Measurements from ENCODE around the gene ZNF266.

ZNF266 gene

DNA sequence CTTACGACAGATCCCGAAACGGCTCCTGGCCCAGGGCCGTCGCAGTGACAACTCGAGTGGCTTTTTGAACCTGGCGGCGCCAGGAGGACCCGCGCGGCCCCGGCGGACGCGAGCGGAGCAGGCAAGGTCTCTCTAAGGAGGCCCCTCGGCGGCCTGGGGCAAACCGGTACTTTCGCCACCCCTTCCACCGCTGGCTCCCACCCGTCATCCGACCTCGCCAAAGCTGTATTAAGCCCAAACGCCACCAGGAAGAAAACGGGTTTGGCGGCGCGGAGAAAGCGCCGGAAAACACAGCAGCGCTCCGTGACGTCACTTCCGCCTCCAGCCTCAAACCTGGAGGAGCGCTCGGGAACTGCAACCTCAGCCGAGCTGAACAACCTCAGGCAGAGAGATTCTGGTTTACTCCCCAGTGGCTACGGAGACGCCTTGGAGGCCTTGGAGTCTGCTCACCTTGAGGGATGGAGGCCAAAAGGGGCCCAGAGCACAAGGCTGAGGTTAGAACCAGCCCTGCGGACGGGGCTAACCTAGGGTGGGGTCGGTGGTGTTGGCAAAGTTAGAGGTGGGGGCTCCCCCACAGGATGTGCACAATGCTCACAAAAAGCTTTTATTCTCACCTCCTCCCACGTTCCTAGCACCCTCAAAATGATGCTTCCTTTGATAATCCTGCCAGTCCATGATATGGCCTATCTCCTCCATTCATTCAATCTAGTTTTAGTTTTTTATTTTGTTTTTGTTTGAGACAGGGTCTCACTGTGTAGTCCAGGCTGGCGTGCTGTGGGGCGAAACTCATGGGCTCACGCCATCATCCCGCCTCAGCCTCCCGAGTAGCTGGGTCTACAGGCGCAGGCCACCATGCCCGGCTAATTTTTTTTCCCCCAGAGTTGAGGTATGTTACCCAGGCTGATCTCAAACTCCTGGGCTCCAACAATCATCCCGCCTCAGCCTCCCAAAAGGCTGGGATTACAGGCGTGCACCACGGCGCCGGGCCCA lies at the start of gene ZNF266:
Gene ZNF266, minus strand, starts transcription at position 295 of the 990 bp plus-strand sequence. CDS start 15,484 bp downstream, outside the sequence.
- peak; percentile 95 for DNase-seq

DNA sequence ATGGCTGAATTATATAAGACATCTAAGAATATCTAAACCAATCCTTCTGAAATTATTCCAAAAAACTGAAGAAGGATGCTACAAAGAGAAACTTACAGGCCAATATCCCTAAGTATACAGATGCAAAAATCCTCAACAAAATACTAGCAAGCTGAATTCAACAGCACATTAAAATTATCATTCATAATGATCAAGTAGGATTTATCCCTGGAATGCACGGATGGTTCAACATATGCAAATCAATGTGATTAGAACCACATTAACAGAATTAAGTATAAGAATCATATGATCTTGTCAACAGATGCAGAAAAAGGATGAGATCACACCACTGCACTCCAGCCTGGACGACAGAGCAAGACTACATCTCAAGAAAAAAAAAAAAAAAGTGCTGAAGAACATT lies 49.8 kb upstream of the ZNF266 start:
- DNase-seq, result no peak

DNA sequence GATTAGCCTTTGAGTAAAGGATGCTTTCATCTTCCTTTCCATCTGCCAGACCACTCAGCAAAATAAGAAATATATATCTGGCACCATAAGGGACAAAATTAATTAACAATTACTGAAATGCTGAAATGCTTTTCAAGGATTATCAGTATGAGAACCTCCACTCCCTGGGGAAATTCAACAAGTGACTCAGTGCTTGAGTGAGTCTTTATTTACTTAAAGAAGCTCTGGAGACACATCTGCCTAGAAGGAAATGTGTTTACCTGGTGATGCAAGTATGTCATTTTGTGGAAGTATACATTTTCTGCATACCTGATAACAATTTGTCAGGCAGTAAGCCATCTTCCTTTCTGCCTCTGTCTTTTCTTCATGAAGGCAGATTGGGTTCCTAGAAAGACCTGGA lies 39.6 kb upstream of the ZNF266 start:
- DNase-seq, result no peak

DNA sequence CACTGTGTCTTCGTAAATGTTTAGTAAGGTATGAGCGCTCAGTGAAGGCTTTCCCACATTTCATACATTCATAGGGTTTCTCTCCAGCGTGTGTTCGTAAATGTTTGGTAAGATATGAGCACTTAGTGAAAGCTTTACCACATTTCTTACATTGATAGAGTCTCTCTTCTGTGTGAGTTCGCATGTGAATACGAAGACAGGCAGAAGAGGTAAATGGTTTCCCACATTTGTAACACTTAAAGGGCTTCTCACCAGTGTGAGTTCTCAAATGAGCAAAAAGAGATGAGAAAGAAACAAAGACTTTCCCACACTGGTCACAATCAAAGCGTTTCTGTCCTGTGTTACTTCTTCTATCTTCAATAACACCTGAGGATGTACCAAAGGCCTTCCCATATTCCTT lies 31.8 kb upstream of the ZNF266 start:
- no peak for DNase-seq

DNA sequence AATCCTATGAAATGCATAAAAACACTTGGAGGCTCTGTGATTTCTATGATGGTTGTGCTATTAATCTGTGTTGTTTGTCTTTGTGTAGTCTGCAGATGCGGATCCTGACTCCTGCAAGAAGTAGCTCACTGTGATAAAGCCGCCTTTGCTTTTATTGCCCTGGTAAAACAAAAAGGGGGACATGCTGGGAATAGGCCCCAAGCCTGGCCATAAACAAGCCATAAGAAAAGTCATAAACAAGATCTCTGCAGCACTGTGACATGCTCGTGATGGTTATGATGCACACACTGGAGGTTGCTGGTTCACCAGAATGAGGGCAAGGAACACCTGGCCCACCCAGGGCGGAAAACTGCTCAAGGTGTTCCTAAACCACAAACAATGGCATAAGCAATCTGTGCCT lies 26.6 kb upstream of the ZNF266 start:
- DNase-seq, result no peak

DNA sequence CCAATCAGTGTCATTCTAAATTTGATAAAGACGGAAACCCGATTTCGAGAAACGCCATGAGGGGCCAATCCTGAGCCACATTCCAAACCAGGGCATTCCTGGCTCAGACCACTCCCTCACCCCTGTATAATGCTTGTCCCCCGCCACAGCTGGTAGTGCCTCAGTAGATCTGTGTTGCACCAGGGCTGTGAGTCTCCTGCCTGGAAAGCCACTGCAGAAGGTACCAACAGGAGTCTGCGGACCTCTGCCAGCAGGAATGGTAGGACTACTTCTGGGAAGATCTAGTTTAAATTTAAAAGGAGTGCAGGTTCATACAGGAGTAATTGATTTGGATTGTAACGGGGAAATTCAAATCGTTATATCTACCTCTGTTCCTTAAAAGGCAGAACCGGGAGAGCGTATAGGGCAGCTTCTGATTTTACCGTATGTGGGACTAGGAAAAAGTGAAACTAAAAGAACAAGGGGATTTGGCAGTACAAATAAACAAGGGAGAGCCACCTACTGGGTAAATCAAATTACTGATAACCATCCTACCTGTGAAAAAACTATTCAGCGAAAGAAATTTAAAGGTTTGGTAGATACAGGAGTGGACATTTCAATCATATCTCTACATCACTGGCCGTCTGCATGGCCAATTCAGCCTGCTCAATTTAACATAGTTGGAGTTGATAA lies 20.8 kb upstream of the ZNF266 start:
- no peak for DNase-seq

DNA sequence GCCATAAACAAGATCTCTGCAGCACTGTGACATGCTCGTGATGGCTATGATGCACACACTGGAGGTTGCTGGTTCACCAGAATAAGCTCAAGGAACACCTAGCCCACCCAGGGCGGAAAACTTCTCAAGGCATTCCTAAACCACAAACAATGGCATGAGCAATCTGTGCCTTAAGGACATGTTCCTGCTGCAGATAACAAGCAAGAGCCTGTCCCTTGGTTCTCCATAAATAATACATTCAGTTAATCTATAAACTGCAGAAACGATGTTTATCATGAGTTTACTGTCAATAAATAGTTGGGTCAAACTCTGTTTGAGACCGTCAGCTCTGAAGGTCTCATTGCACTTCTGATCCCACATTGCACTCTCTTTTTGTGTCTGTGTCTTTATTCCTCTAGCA lies 18.6 kb upstream of the ZNF266 start:
- no peak for DNase-seq

DNA sequence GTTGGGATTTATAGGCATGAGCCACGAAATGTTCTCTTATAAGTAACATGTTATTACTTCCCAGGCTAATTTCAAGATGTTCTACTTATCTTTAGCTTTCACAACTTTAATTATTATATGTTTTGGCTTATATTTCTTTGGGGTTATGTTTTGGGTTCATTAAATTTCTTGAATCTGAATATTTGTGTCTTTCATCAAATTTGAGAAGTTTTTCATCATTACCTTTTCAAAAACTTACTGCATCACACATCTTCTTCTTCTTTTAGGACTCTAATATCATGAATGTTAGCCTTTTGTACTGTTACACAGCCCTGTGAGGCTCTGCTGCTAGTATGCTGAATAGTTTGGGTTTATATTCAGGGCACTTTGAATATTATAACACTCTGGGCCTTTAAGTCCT lies 9.7 kb upstream of the ZNF266 start:
- no peak for DNase-seq

DNA sequence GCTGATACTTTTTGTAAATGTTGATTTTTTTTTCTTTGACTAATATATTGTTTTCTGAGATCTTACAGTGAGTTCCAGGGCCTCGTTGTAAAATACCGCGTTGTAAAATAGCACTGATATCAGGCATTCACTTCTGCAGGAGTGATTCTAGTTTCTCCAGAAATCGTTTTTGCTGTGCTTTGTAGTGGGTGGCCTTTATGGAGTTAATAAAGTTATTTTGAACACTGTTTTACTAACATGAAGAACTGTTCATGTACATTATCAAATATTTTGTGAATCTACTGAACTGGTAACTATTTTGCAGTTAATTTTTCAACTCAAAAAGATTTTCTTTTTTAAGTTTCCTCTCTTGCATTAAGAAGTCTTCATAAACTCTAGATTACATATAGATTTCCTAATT lies 985 bp upstream of the ZNF266 start:
- no peak for DNase-seq

DNA sequence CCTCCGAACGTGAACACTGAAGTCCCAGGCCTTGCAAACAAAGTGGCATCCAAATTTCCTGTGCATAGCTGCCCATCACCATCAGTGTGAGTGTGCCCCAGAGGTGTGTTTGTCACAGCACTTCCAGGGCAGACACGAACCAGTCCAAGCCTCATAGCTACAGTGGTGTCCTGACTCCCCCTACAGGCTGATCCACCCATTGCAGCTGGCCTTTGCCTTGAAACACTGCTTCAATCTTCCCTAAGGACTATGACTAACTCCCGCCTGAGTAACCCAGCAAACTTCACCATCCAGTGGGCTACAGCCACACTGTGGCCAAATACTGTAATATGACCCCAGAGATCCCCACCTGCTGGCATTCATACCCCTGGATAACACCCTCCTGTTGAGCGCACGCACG lies 3.9 kb downstream of the ZNF266 start:
- DNase-seq, result peak; percentile 71

DNA sequence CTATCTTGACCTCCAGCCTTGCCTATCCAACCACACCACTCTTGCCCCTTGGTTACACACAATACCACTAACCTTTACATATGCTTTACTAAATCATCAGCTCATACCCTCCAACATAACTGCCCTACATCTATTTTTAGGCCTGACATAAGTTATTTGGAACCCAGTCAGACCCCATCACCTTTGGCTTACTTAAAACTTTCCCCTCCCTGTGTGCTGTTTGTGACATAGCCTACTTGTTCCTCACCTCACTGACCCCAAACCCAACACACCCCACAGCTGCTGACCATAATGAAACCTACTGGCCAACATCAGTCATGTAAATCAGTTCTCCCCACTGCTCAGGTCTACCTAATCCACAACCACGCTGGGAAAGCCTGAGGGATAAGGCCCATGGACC lies 4.9 kb downstream of the ZNF266 start:
- DNase-seq, result no peak

DNA sequence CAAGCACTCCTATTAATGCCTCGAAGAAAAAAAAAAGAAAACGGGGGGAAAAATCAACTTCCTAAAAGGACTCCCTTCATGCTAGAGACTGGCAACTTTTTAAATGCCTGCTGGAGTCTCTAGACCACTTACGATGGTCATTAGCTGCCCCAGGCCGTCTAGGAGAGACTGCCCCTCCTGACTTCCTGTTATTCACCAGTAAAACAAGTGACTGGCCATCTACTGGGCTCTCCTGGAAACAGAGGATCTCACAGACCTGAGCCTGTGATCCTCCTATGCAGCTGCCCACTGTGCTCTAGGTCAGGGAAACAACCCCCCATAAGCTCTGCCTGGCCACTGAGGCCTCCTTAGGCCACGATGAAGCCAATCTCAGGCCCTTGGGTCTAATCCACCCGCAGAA lies 7.4 kb downstream of the ZNF266 start:
- DNase-seq, result no peak

DNA sequence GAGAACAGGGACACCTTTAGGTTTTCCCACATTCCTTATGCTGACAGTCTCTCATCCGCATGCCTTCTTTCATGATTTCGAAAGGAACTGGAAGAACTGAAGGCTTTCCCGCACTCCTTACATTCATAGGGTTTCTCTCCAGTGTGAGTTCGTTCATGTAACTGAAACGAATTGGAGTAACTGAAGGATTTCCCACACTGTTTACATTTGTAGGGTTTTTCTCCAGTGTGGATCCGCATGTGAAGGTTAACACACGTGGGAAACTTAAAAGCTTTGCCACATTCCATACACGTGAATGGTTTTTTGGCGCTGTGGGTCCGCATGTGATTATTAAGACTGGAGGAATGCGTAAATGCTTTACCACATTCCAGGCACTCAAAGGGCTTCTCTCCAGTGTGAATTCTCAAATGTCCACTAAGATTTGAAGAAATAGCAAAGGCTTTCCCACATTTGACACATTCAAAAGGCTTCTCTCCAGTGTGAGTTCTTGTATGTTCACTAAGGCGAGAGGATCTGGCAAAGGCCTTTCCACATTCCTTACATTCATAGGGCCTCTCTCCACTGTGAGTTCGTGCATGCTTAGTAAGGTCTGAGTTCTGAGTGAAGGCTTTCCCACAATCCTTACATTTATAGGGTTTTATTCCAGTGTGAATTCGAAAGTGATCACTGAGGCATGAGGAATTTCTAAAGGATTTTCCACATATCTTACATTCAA lies 22.0 kb downstream of the ZNF266 start:
- DNase-seq, result no peak

DNA sequence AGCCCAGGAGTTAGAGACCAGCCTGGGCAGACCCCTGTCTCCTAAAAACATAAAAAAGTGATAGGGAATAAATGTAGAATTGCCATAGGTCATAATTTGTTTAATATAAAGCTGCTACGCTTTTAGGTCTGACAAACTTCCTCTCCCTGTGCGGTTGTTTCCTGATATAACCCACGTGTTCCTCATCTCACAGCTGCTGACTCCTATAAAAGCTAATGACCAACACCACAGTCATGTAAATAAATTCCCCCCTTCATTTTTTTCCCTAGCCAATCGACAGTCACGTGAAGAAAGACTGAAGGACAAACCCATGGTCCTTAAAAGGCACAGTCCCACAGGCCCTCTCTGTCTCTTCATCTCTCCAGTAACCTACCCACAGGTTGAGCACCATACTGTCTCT lies 27.5 kb downstream of the ZNF266 start:
- DNase-seq, result no peak

DNA sequence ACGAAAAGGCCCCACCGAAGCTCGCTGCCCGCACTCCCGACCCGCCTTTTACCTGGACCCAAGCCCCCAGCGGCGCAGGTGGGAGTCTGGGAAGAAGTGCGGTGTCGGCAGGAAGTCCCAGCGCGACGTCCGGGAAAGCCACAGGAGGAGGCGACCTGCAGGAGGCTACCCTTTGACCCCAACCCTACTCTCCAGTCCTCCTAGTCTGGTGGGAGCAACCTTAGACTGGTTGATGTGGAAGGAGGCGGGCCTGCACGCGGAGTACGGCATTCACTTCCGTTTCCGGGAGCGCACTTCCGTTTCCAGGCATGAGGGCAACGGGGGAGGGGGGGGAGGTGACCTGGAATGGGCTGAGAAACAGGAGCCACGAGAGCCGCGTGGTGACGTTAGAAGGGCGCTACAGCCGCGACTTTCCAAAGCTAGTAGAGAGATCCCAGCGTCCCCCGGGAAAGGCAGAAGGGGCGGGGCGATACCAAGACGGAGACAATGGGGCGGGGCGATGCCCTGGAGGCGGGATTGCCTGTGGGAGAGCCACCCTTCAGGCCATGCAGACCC lies 28.5 kb downstream of the ZNF266 start:
- peak; percentile 72 for DNase-seq

DNA sequence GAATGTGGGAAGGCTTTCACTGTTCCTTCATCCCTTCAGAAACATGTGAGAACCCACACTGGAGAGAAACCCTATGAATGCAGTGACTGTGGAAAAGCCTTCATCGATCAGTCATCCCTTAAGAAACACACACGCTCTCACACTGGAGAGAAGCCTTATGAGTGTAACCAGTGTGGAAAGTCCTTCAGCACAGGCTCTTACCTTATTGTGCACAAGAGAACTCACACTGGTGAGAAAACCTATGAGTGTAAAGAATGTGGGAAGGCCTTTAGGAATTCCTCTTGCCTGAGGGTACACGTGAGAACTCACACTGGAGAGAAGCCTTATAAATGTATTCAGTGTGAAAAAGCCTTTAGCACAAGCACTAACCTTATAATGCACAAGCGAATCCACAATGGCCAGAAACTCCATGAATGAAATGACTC lies 54.0 kb downstream of the ZNF266 start:
- no peak for DNase-seq

DNA sequence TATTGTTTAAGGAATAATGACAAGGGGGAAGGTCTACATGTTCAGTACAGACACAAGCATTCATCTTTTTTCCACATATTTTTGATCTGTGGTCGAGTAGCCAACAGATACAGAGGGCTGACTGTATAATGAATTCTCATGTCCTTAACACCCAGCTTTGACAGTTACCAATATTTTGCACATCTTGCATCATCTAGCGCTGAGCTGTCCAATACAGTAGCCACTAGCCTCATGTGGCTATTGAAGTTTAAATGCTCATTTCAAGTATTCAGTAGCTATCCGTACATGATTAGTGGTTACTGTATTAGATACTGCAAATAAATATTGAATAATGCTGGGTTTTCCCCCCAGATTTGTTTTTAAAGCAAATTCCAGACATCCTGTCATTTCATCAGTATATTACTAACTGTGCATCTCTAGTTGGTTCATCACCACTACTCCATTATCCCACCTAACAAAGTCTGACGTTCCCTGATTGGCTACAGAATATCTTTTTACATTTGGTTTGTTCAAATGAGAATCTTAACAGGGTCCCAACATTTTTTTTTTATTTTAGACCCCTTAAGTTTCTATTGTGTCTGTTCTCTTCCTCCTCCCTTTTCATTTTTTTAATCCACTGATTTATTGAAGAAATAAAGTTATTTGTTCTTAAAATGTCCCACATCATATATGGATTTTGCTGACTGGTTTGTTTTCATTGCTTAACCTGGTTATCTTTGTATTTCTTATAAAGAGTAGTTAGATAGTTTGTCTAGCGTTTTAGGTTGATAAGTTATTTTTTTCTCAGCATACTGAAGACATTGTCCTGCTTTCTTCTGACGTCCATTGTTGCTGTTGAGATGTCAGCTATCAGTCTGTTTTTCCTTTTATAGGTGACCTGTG lies 64.4 kb downstream of the ZNF266 start:
- DNase-seq, result no peak

DNA sequence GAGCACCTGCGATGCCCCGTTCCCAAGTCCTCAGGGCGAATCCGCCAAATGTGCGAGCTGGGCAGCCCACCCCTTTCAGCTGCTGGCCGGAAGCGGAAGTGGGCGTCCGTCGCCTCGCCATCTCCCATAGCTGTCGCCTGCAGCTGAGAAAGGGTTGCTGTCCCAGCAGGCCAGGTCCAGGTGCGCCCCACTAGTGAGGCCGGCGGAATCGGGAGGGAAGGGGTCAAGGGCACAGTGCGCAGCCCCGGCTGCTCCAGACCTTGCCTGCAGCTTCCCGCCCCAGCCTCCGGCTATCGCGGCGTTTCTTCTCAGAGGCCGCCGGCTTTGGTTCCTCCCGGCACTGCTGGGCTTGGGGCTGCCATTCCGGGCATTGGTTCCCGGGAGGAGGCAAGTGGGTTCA lies 72.5 kb downstream of the ZNF266 start, which contains the start of gene ZNF177:
Gene ZNF177, plus strand, starts transcription at position 109 of the 400 bp plus-strand sequence. CDS start 15,299 bp downstream, outside the sequence.
- DNase-seq, result no peak

All from activated CD4-positive, alpha-beta T cell treated with anti-CD3 and anti-CD28 coated beads for 48 hours (primary cell).